Panc1 (cell line): Measurements from ENCODE around the gene APLP2. TPM values are rescaled to one million over a fixed set of nuclear protein-coding genes. Genes with fewer than 3 reads are reported as not detected.

Experiments
- ATAC-seq: fragments of 200-7000 bp; cut with Tn5 transposase; 2 replicates; pipeline ENCODE4 v1.9.1; 2020; ENCODE audit warnings: mild to moderate bottlenecking, moderate library complexity
- BruUV-seq: library from RNA; stranded (reverse); fragments of 400-500 nt; replicated peaks from 2 replicates; lab custom pipeline; 2021; lab: Mats Ljungman, UMichigan
- CTCF ChIA-PET: fragments of 300-600 bp; sonication (Branson Sonifier 250); formaldehyde crosslinking; loops from one replicate; lab custom pipeline; 2022; ENCODE audit warnings: antibody characterized with exemption; lab: Charles Lee
- POLR2A ChIA-PET: fragments of 300-600 bp; sonication (Branson Sonifier 250); formaldehyde crosslinking; loops from one replicate; lab custom pipeline; 2022; ENCODE audit warnings: antibody characterized with exemption; lab: Charles Lee
- DNase-seq: peaks from one replicate; pipeline ENCODE4 v3.0.0-alpha.2; 2010; ENCODE audit warnings: low read depth, low spot score
- H3K27ac ChIP-seq: 2 replicates; pipeline ENCODE4 v1.5.1; 2011; ENCODE audit warnings: mild to moderate bottlenecking, low read length, inconsistent platforms
- H3K27me3 ChIP-seq: fragments of 200-500 bp; sonication (Bioruptor generic); 2 replicates; pipeline ENCODE4 v1.6.0; 2014; ENCODE audit warnings: low read length, inconsistent platforms; ENCODE audit not compliant: control insufficient read depth, insufficient read depth
- H3K36me3 ChIP-seq: fragments of 200-500 bp; sonication (Bioruptor generic); 2 replicates; pipeline ENCODE4 v1.5.1; 2014; ENCODE audit warnings: inconsistent platforms, mild to moderate bottlenecking, low read length, moderate library complexity; ENCODE audit not compliant: control insufficient read depth, insufficient read depth
- H3K4me1 ChIP-seq: 2 replicates; pipeline ENCODE4 v1.5.1; 2011; ENCODE audit warnings: inconsistent platforms, mild to moderate bottlenecking, low read length, moderate library complexity; ENCODE audit not compliant: control insufficient read depth, insufficient read depth
- H3K4me3 ChIP-seq, 2 experiments: 2 replicates each; pipeline ENCODE4 v1.5.1; 2011 to 2012; ENCODE audit warnings: low read depth in 2 of 2, low read length in 2 of 2, mild to moderate bottlenecking in 2 of 2, inconsistent platforms in 1 of 2, moderate library complexity in 1 of 2
- H3K9me3 ChIP-seq: fragments of 200-500 bp; sonication (Bioruptor generic); 2 replicates; pipeline ENCODE4 v1.5.1; 2014; ENCODE audit warnings: low read depth, mild to moderate bottlenecking, inconsistent platforms, low read length, moderate library complexity; ENCODE audit not compliant: control insufficient read depth, insufficient read depth
- POLR2AphosphoS5 ChIP-seq: IDR thresholded peaks from 2 replicates; pipeline ENCODE4 v1.6.1; 2012; ENCODE audit warnings: mild to moderate bottlenecking, low read depth, low read length, moderate library complexity
- REST ChIP-seq, 2 experiments: IDR thresholded peaks; 2 replicates each; pipeline ENCODE4 v1.6.1; 2011 to 2012; ENCODE audit warnings: low read depth in 2 of 2, control low read depth in 1 of 2, low read length in 1 of 2, mild to moderate bottlenecking in 1 of 2, moderate library complexity in 1 of 2; ENCODE audit not compliant: insufficient read depth in 1 of 2
- SIN3A ChIP-seq: IDR thresholded peaks from 2 replicates; pipeline ENCODE4 v1.6.1; 2012; ENCODE audit warnings: low read depth, mild to moderate bottlenecking, low read length, moderate library complexity, borderline replicate concordance; ENCODE audit not compliant: insufficient read depth
- TCF7L2 ChIP-seq: IDR thresholded peaks from 2 replicates; pipeline ENCODE4 v1.6.1; 2011; ENCODE audit warnings: mild to moderate bottlenecking, low read depth, low read length, inconsistent platforms
- in situ Hi-C: cut with HindIII; loops from 2 replicates; pipeline ENCODE4 v1.10.0; 2016; ENCODE audit warnings: low sequenced_read_pairs, low pct_unique_long_range_greater_than_20kb
- intact Hi-C: fragments of 100-400 bp; cut with micrococcal nuclease; formaldehyde crosslinking; loops from one replicate; pipeline ENCODE4 v1.10.0; 2022; ENCODE audit not compliant: unreplicated experiment
- total RNA-seq: library from RNA; stranded (reverse); gene quantifications from one replicate; pipeline ENCODE4 v1.2.1, GENCODE V29; 2021; ENCODE audit not compliant: unreplicated experiment
- TF ChIP-seq, protein P1 (sequence below): fragments of 450-650 bp; IDR thresholded peaks from 2 replicates; pipeline ENCODE4 v1.5.1; 2017; ENCODE audit warnings: mild to moderate bottlenecking

Gene APLP2
- total RNA-seq, 1 experiment from 2014 or later, result 589 TPM

DNA sequence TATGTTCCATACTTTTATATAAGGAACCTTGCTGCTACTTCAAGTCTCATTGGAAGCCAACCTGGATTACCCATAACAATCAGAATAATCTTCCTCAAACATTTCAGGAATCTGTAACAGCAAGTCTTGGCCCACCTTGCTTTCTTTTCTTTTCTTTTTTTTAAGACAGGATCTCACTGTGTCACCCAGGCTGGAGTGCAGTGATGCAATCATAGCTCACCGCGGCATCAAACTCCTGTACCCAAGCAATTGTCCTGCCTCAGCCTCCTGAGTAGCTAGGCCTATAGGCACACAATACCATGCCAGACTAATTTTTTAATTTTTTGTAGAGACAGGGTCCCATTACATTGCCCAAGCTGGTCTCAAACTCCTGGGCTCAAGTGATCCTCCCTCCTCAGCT, 37.7 kb upstream of the APLP2 start:
- no peak for TF ChIP-seq TCF7L2
- TF ChIP-seq, protein P1, sequence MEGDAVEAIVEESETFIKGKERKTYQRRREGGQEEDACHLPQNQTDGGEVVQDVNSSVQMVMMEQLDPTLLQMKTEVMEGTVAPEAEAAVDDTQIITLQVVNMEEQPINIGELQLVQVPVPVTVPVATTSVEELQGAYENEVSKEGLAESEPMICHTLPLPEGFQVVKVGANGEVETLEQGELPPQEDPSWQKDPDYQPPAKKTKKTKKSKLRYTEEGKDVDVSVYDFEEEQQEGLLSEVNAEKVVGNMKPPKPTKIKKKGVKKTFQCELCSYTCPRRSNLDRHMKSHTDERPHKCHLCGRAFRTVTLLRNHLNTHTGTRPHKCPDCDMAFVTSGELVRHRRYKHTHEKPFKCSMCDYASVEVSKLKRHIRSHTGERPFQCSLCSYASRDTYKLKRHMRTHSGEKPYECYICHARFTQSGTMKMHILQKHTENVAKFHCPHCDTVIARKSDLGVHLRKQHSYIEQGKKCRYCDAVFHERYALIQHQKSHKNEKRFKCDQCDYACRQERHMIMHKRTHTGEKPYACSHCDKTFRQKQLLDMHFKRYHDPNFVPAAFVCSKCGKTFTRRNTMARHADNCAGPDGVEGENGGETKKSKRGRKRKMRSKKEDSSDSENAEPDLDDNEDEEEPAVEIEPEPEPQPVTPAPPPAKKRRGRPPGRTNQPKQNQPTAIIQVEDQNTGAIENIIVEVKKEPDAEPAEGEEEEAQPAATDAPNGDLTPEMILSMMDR, result no peak
- no peak for TF ChIP-seq REST (IDR thresholded peaks at IDR 0.05; ENCODE audit: insufficient read depth in 1 of 2, low read depth in 2 of 2, low read length in 1 of 2)
- no peak for TF ChIP-seq SIN3A
- TF ChIP-seq POLR2AphosphoS5, result no peak
- Histone ChIP-seq H3K9me3 (no peaks in the 10 kb centered on the region), H3K27ac (no peak overlapping the region), H3K4me1 (no peaks in the 10 kb centered on the region), H3K27me3 (no peaks in the 10 kb centered on the region), H3K36me3 (no peaks in the 10 kb centered on the region), H3K4me3 (no peak overlapping the region)
- ChIA-PET POLR2A (no interaction called here), CTCF (no interaction called here)
- BruUV-seq, result no TSS peak
- in situ Hi-C loops (no loop called here), intact Hi-C loops (no loop called here)
- DNase-seq (no peak), ATAC-seq (no peak)

DNA sequence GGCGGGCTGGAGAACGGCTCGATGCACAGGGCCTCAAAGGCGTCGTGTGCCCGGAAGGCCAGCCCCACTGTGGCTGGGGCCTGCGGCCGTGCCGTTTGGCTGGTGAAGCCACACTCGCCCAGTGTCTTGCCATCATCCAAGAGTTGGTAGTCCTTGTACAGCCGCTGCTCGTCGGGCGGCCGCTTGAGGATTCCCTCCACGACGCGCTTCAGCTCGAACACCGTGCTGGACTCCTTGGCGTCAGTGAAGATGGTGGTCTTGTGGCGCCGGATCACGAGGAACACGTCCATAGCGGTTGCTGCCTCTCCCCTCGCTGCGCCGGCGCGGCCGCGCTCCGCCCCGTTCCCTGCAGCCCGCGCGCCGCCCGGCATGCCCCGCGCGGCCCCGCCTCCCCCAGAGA, 36.8 kb upstream of the APLP2 start:
- ChIA-PET CTCF (no interaction called here), POLR2A (interaction anchor here (0.6 kb wide), 1 partner anchor 1417 kb away, joined by 6 read pairs; no protein-coding TSS in a partner anchor)
- in situ Hi-C loops (no loop called here), intact Hi-C loops (no loop called here)
- TF ChIP-seq, protein P1, result no peak
- Histone ChIP-seq H3K4me3 (no peak overlapping the region), H3K9me3 (no peaks in the 10 kb centered on the region), H3K36me3 (no peaks in the 10 kb centered on the region), H3K4me1 (peaks cover 3% of the 10 kb centered on the region; the same call in 1 of the 2 replicates), H3K27ac (no peak overlapping the region), H3K27me3 (no peaks in the 10 kb centered on the region)
- ATAC-seq (no peak), DNase-seq (no peak)
- no TSS peak for BruUV-seq

DNA sequence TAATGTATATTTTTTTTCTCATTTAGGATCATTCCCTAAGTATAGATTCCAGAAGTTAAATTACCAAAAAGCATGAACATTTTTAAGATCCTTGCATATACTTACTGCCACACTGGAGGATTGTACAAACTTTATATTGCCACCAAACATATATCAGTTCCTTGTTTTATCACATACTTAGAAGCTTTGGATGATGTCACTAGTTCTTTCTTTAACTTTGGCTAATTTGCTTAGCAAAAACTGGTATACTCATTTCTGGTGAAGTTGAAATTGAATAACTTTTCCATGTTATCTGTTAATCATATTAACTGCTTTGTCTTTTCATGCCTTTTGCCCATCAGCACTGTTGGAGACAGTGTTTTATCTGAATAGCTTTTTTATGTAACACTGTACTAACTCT, 35.5 kb upstream of the APLP2 start:
- TF ChIP-seq REST (IDR thresholded peaks at IDR 0.05; ENCODE audit: insufficient read depth in 1 of 2, low read depth in 2 of 2, low read length in 1 of 2) (no peak), TCF7L2 (no peak), POLR2AphosphoS5 (no peak), SIN3A (no peak)
- TF ChIP-seq, protein P1, result no peak
- Histone ChIP-seq H3K27ac (no peak overlapping the region), H3K36me3 (no peaks in the 10 kb centered on the region), H3K27me3 (no peaks in the 10 kb centered on the region), H3K4me3 (no peak overlapping the region), H3K4me1 (peaks cover 8% of the 10 kb centered on the region; the same call in 1 of the 2 replicates), H3K9me3 (no peaks in the 10 kb centered on the region)
- intact Hi-C loops, result no loop called here
- DNase-seq, result no peak
- in situ Hi-C loops, result no loop called here
- no peak for ATAC-seq
- BruUV-seq, result no TSS peak
- ChIA-PET POLR2A (interaction anchor here (0.6 kb wide), 1 partner anchor 109 kb away, joined by 3 read pairs; no protein-coding TSS in a partner anchor), CTCF (no interaction called here)
